Measurements from ENCODE around the gene TMEM91.
"Not testable (repeated sequence)": the region's sequence is repeated elsewhere in the genome, so short reads cannot be mapped to it uniquely, and the experiment has no call there.

DNA sequence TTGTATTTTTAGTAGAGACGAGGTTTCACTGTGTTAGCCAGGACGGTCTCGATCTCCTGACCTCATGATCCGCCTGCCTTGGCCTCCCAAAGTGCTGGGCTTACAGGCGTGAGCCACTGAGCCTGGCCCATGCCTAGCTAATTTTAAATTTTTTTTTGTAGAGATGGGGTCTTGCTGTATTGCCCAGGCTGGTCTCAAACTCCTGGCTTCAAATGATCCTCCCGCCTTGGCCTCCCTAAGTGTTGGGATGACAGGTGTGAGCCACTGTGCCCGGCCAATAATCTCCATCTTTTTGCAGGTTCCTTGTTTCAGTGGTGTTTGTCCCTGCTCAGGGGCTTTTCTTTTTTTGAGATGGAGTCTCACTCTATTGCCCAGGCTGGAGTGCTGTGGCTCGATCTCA is 5.2 kb downstream of the TMEM91 start:
- TF ChIP-seq, protein P1, sequence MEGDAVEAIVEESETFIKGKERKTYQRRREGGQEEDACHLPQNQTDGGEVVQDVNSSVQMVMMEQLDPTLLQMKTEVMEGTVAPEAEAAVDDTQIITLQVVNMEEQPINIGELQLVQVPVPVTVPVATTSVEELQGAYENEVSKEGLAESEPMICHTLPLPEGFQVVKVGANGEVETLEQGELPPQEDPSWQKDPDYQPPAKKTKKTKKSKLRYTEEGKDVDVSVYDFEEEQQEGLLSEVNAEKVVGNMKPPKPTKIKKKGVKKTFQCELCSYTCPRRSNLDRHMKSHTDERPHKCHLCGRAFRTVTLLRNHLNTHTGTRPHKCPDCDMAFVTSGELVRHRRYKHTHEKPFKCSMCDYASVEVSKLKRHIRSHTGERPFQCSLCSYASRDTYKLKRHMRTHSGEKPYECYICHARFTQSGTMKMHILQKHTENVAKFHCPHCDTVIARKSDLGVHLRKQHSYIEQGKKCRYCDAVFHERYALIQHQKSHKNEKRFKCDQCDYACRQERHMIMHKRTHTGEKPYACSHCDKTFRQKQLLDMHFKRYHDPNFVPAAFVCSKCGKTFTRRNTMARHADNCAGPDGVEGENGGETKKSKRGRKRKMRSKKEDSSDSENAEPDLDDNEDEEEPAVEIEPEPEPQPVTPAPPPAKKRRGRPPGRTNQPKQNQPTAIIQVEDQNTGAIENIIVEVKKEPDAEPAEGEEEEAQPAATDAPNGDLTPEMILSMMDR (IDR thresholded peaks at IDR 0.05; ENCODE audit: low read length), result not testable (repeated sequence)
- not testable (repeated sequence) for TF ChIP-seq EZH2 (optimal IDR thresholded peaks at IDR 0.05; ENCODE audit: low read depth, low read length); EZH2phosphoT487 (IDR thresholded peaks at IDR 0.05; ENCODE audit: low read length)
